ENCODE results near the gene SFI1.

Gene SFI1

DNA sequence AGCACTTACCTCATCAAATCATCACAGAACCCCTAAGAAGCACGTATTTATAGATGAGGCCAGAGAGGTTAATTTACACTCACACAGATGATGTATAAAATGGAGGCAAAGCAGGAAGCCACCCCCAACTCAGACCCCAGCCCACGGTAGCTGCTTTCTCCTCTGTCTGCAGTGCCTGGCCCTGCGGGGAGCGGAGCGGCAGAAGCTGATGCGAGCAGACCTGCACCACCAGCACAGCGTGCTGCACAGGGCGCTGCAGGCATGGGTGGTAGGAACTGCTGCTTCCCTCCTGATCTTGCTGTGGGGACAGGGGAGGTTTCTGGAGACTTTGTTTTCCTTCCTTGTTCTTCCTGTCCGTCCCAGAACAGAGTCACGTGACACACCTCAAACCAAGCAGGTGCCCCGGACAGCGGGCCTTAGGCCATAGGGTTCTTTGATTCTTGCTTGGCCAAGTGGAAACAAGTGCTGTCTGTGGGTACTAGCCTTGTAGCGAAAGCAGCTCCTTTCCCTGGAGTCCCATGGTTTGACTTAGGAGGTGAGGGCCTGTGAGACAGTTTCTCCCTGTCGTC lies 107.9 kb downstream of the SFI1 start:
- H3K36me3 ChIP-seq (ENCODE audit: control insufficient read depth in 2 of 2, insufficient read depth in 1 of 2, low read length in 2 of 2), result peaks cover 3 to 48% of the 10 kb centered on the region in 2 experiments; a peak in 2 of 3 replicates
- no peak overlapping the region for H3K4me3 ChIP-seq (ENCODE audit: low read depth, low read length)
- no peaks in the 10 kb centered on the region for H3K9me3 ChIP-seq (ENCODE audit: control insufficient read depth, insufficient read depth, low read depth, low read length)
- no peaks in the 10 kb centered on the region for H3K4me1 ChIP-seq (ENCODE audit: control insufficient read depth, insufficient read depth, low read length)
- POLR2A ChIA-PET, result no interaction called here
- CTCF ChIA-PET, result interaction anchor here (0.5 to 1.2 kb wide), 2 partner anchors 147 to 366 kb away, joined by 3 read pairs; no protein-coding TSS in a partner anchor
- TF ChIP-seq, protein P1, sequence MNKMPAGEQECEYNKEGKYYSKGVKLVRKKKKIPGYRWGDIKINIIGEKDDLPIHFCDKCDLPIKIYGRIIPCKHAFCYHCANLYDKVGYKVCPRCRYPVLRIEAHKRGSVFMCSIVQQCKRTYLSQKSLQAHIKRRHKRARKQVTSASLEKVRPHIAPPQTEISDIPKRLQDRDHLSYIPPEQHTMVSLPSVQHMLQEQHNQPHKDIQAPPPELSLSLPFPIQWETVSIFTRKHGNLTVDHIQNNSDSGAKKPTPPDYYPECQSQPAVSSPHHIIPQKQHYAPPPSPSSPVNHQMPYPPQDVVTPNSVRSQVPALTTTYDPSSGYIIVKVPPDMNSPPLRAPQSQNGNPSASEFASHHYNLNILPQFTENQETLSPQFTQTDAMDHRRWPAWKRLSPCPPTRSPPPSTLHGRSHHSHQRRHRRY (tag by site-specific recombination; IDR thresholded peaks at IDR 0.05), result no peak
- TF ChIP-seq, protein P2, sequence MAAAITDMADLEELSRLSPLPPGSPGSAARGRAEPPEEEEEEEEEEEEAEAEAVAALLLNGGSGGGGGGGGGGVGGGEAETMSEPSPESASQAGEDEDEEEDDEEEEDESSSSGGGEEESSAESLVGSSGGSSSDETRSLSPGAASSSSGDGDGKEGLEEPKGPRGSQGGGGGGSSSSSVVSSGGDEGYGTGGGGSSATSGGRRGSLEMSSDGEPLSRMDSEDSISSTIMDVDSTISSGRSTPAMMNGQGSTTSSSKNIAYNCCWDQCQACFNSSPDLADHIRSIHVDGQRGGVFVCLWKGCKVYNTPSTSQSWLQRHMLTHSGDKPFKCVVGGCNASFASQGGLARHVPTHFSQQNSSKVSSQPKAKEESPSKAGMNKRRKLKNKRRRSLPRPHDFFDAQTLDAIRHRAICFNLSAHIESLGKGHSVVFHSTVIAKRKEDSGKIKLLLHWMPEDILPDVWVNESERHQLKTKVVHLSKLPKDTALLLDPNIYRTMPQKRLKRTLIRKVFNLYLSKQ (tag by site-specific recombination; IDR thresholded peaks at IDR 0.05; ENCODE audit: borderline replicate concordance), result no peak
- TF ChIP-seq, protein P3, sequence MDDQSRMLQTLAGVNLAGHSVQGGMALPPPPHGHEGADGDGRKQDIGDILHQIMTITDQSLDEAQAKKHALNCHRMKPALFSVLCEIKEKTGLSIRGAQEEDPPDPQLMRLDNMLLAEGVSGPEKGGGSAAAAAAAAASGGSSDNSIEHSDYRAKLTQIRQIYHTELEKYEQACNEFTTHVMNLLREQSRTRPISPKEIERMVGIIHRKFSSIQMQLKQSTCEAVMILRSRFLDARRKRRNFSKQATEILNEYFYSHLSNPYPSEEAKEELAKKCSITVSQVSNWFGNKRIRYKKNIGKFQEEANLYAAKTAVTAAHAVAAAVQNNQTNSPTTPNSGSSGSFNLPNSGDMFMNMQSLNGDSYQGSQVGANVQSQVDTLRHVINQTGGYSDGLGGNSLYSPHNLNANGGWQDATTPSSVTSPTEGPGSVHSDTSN (CRISPR knock-in tag; IDR thresholded peaks at IDR 0.05), result no peak
- no peak for TF ChIP-seq ZNF660 (tag by site-specific recombination; IDR thresholded peaks at IDR 0.05)
- TF ChIP-seq ZNF175 (tag by site-specific recombination; IDR thresholded peaks at IDR 0.05), result no peak
- TF ChIP-seq MYNN (tag by site-specific recombination; IDR thresholded peaks at IDR 0.05; ENCODE audit: borderline replicate concordance), result no peak
- no peak for TF ChIP-seq SP2 (tag by site-specific recombination; IDR thresholded peaks at IDR 0.05)
- TF ChIP-seq, protein P4, sequence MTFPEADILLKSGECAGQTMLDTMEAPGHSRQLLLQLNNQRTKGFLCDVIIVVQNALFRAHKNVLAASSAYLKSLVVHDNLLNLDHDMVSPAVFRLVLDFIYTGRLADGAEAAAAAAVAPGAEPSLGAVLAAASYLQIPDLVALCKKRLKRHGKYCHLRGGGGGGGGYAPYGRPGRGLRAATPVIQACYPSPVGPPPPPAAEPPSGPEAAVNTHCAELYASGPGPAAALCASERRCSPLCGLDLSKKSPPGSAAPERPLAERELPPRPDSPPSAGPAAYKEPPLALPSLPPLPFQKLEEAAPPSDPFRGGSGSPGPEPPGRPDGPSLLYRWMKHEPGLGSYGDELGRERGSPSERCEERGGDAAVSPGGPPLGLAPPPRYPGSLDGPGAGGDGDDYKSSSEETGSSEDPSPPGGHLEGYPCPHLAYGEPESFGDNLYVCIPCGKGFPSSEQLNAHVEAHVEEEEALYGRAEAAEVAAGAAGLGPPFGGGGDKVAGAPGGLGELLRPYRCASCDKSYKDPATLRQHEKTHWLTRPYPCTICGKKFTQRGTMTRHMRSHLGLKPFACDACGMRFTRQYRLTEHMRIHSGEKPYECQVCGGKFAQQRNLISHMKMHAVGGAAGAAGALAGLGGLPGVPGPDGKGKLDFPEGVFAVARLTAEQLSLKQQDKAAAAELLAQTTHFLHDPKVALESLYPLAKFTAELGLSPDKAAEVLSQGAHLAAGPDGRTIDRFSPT (tag by site-specific recombination; IDR thresholded peaks at IDR 0.05), result no peak
- TF ChIP-seq, protein P5, sequence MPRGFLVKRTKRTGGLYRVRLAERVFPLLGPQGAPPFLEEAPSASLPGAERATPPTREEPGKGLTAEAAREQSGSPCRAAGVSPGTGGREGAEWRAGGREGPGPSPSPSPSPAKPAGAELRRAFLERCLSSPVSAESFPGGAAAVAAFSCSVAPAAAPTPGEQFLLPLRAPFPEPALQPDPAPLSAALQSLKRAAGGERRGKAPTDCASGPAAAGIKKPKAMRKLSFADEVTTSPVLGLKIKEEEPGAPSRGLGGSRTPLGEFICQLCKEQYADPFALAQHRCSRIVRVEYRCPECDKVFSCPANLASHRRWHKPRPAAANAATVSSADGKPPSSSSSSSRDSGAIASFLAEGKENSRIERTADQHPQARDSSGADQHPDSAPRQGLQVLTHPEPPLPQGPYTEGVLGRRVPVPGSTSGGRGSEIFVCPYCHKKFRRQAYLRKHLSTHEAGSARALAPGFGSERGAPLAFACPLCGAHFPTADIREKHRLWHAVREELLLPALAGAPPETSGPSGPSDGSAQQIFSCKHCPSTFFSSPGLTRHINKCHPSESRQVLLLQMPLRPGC (tag by site-specific recombination; IDR thresholded peaks at IDR 0.05), result no peak
- no peak for TF ChIP-seq ZNF785 (tag by site-specific recombination; IDR thresholded peaks at IDR 0.05)
- TF ChIP-seq ZBTB17 (tag by site-specific recombination; IDR thresholded peaks at IDR 0.05), result no peak
- TF ChIP-seq ZNF473 (tag by site-specific recombination; IDR thresholded peaks at IDR 0.05), result no peak
- TF ChIP-seq ZNF658 (tag by site-specific recombination; IDR thresholded peaks at IDR 0.05), result no peak
- TF ChIP-seq ZNF677 (tag by site-specific recombination; IDR thresholded peaks at IDR 0.05), result no peak
- no peak for TF ChIP-seq ZNF529 (tag by site-specific recombination; IDR thresholded peaks at IDR 0.05; ENCODE audit: insufficient replicate concordance)
- TF ChIP-seq SP7 (tag by site-specific recombination; IDR thresholded peaks at IDR 0.05), result no peak
- no peak overlapping the region for H3K27ac ChIP-seq (ENCODE audit: extremely low read depth, low read depth, low read length)
